ENCODE results near the gene MEIOB. TPM values are rescaled to one million over a fixed set of nuclear protein-coding genes. Genes with fewer than 3 reads are reported as not detected.
A peak's percentile ranks its signal among the peaks of the same experiment; 100 is the strongest.

MEIOB gene
- total RNA-seq, 1 experiment from 2014 or later, result not detected

DNA sequence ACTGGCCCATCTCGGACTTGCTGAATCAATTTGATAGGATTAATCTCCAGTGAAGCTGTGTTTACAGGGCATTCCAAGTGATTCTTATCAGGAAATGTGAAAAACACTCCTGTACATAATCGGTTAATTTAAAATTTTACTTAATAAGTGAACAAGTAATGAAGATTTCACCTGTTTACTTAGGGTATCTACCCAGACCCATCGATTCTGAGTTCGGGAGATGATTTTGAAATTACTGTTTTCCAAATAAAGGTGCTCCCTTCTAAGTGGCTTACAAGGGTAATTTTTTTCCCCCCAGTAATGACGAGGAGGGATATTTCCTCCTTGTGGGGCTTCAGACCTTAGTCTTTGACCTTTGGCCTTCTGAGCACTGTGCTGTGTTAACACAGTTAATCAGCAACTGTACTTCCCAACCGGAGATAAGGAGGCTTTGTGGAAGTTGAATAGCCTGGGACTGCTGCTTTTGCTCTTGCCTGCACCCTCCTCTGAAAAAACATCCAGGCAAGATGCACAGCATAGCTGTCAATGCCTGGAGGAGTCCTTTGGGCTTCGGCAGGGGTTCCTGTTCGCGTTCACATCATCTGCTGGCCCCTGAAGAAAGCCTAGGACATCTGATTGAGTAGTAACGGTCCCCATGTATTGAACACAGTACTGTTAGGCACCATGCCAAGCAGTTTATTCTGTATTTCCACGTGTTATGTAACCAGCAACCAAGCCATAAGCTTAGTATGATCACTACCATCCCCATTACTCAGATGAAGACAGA, 43.1 kb downstream of the MEIOB start:
- H3K4me2 ChIP-seq, result peak overlapping the region; percentile 86
- H3K79me2 ChIP-seq (ENCODE audit: low read depth), result peaks cover 41% of the 10 kb centered on the region
- POLR2A ChIA-PET (ENCODE audit: unreplicated experiment), result interaction anchor here (0.6 kb wide), 1 partner anchor 136 kb away, joined by 23 read pairs; the partner anchor contains the start of gene RPS2
- no peak overlapping the region for H3K27ac ChIP-seq
- H2AFZ ChIP-seq, result peak overlapping the region; percentile 52; the same call in 1 of the 2 replicates
- no peaks in the 10 kb centered on the region for H3K9me2 ChIP-seq (ENCODE audit: insufficient read depth)
- BruUV-seq (replicated peaks), result no TSS peak
- peaks cover 28% of the 10 kb centered on the region for H3K4me1 ChIP-seq (replicated peaks; ENCODE audit: insufficient read depth)
- no peaks in the 10 kb centered on the region for H3K36me3 ChIP-seq (ENCODE audit: low read depth)
- H3K9me3 ChIP-seq (ENCODE audit: insufficient read depth, low read depth), result no peaks in the 10 kb centered on the region
- H3K4me3 ChIP-seq, result peak overlapping the region; percentile 74
- no peaks in the 10 kb centered on the region for H3K27me3 ChIP-seq (ENCODE audit: insufficient read depth, low read depth)
- H4K20me1 ChIP-seq (ENCODE audit: insufficient read depth), result peaks cover 18% of the 10 kb centered on the region; the same call in 1 of the 2 replicates
- CTCF ChIA-PET, result interaction anchor here (0.6 kb wide), 1 partner anchor 32 kb away, joined by 3 read pairs; no protein-coding TSS in a partner anchor
- intact Hi-C loops (cut with micrococcal nuclease; ENCODE audit: unreplicated experiment), result no loop called here
- no peak for TF ChIP-seq EZH2 (IDR thresholded peaks at IDR 0.05; ENCODE audit: low read depth)
- DNase-seq, result no peak
- peaks cover 30% of the 10 kb centered on the region; the same call in 1 of the 2 replicates for H3F3A ChIP-seq (ENCODE audit: insufficient read depth, low read depth)

- Histone ChIP-seq H3K4me2 (peak within 1 kb of the TSS; percentile 94), H3K4me1 (replicated peaks; ENCODE audit: insufficient read depth) (peaks cover 28% of the 10 kb centered on the region), H3K9me2 (ENCODE audit: insufficient read depth) (no peaks in the 10 kb centered on the region), H3K79me2 (ENCODE audit: low read depth) (peaks cover 41% of the 10 kb centered on the region), H3F3A (ENCODE audit: insufficient read depth, low read depth) (peaks cover 30% of the 10 kb centered on the region; the same call in 1 of the 2 replicates), H4K20me1 (ENCODE audit: insufficient read depth) (peaks cover 18% of the 10 kb centered on the region; the same call in 1 of the 2 replicates), H3K36me3 (ENCODE audit: low read depth) (no peaks in the 10 kb centered on the region), H3K9me3 (ENCODE audit: insufficient read depth, low read depth) (no peaks in the 10 kb centered on the region), H2AFZ (peak within 1 kb of the TSS; percentile 89), H3K4me3 (peak within 1 kb of the TSS; percentile 74), H3K27me3 (ENCODE audit: insufficient read depth, low read depth) (no peaks in the 10 kb centered on the region), H3K27ac (0 out of 2 replicates have a peak within 1 kb of the TSS, but pooled peaks have one; percentile 5)
- intact Hi-C loops (cut with micrococcal nuclease; ENCODE audit: unreplicated experiment), result no loop called here
- no TSS peak for BruUV-seq (replicated peaks)
- CTCF ChIA-PET, result interaction anchor here (0.5 to 0.6 kb wide), 3 partner anchors 103 to 409 kb away, joined by 3 read pairs; no protein-coding TSS in a partner anchor
- POLR2A ChIA-PET (ENCODE audit: unreplicated experiment), result interaction anchor here (0.6 to 0.7 kb wide), 4 partner anchors 97 to 495 kb away, joined by 3 to 19 read pairs (median 4); no protein-coding TSS in a partner anchor
- no peak for TF ChIP-seq EZH2 (IDR thresholded peaks at IDR 0.05; ENCODE audit: low read depth)
- no peak for TF ChIP-seq CTCF (conservative IDR thresholded peaks at IDR 0.05)
- peak; percentile 80 to 96 for DNase-seq
Measured at GRCh38 chr16:1826691-1827573, 45.0 kb downstream of the MEIOB start, which contains the start of the genes FAHD1 and HAGH. Gene FAHD1 (plus strand): TSS chr16:1827206. CDS start chr16:1827239, 33 bp downstream. Gene HAGH (minus strand): TSS chr16:1826825. CDS start chr16:1826787, 38 bp downstream.

DNA sequence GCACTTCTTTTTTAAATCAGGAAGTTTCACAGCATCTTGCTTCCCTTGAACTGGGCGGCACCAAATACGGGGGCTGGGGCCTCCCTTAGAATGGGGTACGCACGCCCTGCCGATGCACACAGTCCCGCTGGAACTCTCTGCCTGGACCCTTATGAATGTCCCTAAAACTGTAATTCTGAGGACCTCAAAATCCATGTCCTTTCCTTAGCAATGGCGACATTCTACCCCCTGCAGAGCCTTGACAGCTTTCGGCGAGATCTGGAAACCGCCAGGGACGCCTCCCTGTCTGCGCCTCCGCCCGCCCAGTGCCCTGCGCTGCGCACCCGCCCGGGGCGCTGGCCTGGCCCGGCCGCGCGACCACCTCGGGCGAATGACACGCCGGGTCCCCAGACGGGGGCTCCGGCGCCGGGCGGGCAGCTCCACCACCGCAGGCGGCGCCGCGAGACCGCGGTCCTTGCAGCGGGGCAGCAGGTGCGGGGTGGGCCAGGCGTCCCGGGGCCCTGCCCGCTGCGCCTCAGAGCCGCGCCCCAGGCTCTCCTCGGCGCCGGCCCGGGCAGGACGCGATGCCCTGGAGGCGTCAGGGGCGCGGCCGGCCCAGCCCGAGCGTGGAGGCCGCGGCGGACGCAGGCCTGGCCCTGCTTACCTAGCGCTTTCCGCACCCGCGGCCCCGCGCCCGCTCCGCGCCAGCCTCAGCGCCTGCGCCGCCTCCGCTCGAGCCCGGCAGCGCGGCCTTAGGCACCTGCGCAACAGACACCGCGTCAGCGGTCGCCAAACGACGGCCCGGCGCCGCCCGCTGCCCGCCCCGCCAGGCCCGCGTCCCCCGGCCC, 45.9 kb downstream of the MEIOB start:
- POLR2A ChIA-PET (ENCODE audit: unreplicated experiment), result no interaction called here
- BruUV-seq (replicated peaks), result no TSS peak
- no peak overlapping the region; the same call in 1 of the 2 replicates for H2AFZ ChIP-seq

More for the DNA sequence above, 45.9 kb downstream of the MEIOB start:
- H3K27me3 ChIP-seq (ENCODE audit: insufficient read depth, low read depth), result no peaks in the 10 kb centered on the region
- DNase-seq, result no peak
- H3F3A ChIP-seq (ENCODE audit: insufficient read depth, low read depth), result peaks cover 28% of the 10 kb centered on the region; the same call in 1 of the 2 replicates
- no peaks in the 10 kb centered on the region for H3K9me2 ChIP-seq (ENCODE audit: insufficient read depth)
- H3K27ac ChIP-seq, result no peak overlapping the region
- H3K4me1 ChIP-seq (replicated peaks; ENCODE audit: insufficient read depth), result peaks cover 28% of the 10 kb centered on the region
- no peaks in the 10 kb centered on the region for H3K9me3 ChIP-seq (ENCODE audit: insufficient read depth, low read depth)
- no peaks in the 10 kb centered on the region for H3K36me3 ChIP-seq (ENCODE audit: low read depth)
- H3K4me3 ChIP-seq, result peak overlapping the region; percentile 74; the same call in 1 of the 2 replicates
- peaks cover 18% of the 10 kb centered on the region; the same call in 1 of the 2 replicates for H4K20me1 ChIP-seq (ENCODE audit: insufficient read depth)
- intact Hi-C loops (cut with micrococcal nuclease; ENCODE audit: unreplicated experiment), result no loop called here
- peak overlapping the region; percentile 94 for H3K4me2 ChIP-seq
- CTCF ChIA-PET, result no interaction called here
- TF ChIP-seq EZH2 (IDR thresholded peaks at IDR 0.05; ENCODE audit: low read depth) (no peak), CTCF (conservative IDR thresholded peaks at IDR 0.05) (no peak)
- peaks cover 41% of the 10 kb centered on the region for H3K79me2 ChIP-seq (ENCODE audit: low read depth)
